Esophagus squamous epithelium (tissue), 4 donors: ENCODE measurements around the gene RAB7B.

Experiments
- POLR2A ChIP-seq, 4 donors: fragments of 450-650 bp; IDR thresholded peaks; one replicate each; pipeline ENCODE4 v1.6.1; 2017; ENCODE audit warnings: antibody characterized with exemption in 4 of 4, mild to moderate bottlenecking in 4 of 4, moderate library complexity in 3 of 4
- TF ChIP-seq, protein P1 (sequence below), 6 experiments: fragments of 450-650 bp in 4 of 6; fragments of 200-600 bp in 2 of 6; sonication (generic) in 2 of 6; IDR thresholded peaks; one replicate each; pipeline ENCODE4 v1.5.1; 2016 to 2019; ENCODE audit warnings: antibody characterized with exemption in 6 of 6, mild to moderate bottlenecking in 4 of 6, moderate library complexity in 4 of 6

DNA sequence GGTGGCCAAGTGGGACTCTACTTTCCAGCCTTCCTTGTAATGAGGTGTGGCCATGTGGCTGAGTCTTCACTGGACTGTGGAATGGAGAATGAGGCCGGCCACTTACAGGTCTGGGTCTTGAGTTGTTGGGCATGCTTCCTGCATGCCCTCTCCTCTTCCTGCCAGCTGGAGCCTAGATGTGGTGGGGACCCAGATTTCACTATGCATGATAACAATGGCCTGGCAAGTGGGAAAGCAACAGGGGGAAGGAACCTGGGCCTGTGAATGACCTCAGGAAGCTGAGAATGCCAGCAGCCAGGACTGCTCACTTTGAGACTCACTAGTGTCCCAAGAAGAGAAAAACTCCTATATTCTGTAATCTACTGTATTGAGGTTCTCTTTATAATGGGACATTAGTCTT, 51.4 kb downstream of the RAB7B start:
- TF ChIP-seq, protein P1, sequence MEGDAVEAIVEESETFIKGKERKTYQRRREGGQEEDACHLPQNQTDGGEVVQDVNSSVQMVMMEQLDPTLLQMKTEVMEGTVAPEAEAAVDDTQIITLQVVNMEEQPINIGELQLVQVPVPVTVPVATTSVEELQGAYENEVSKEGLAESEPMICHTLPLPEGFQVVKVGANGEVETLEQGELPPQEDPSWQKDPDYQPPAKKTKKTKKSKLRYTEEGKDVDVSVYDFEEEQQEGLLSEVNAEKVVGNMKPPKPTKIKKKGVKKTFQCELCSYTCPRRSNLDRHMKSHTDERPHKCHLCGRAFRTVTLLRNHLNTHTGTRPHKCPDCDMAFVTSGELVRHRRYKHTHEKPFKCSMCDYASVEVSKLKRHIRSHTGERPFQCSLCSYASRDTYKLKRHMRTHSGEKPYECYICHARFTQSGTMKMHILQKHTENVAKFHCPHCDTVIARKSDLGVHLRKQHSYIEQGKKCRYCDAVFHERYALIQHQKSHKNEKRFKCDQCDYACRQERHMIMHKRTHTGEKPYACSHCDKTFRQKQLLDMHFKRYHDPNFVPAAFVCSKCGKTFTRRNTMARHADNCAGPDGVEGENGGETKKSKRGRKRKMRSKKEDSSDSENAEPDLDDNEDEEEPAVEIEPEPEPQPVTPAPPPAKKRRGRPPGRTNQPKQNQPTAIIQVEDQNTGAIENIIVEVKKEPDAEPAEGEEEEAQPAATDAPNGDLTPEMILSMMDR (IDR thresholded peaks at IDR 0.05) = no peak
- no peak for TF ChIP-seq POLR2A (IDR thresholded peaks at IDR 0.05)
